Subcutaneous adipose tissue (tissue), 4 donors: ENCODE measurements around the gene CNN2. TPM values are rescaled to one million over a fixed set of nuclear protein-coding genes. Genes with fewer than 3 reads are reported as not detected.

ENCODE experiments used
- total RNA-seq, 4 donors: library from RNA; depleted of rRNA; stranded (reverse); fragments of >200 nt; gene quantifications; one replicate each; pipeline ENCODE4 v1.1.0, GENCODE V29; 2016
- TF ChIP-seq, protein P1 (sequence below): fragments of 450-650 bp; IDR thresholded peaks from one replicate; pipeline ENCODE4 v1.5.1; 2016; ENCODE audit warnings: low read depth, mild to moderate bottlenecking, control low read depth, antibody characterized with exemption, moderate library complexity

Gene CNN2
- total RNA-seq, 4 donors from 2014 or later = 32.1 to 86.8 (median 52.2) TPM

GRCh38 chr19:1057176-1057855 is 30.9 kb downstream of the CNN2 start:
- TF ChIP-seq, protein P1, sequence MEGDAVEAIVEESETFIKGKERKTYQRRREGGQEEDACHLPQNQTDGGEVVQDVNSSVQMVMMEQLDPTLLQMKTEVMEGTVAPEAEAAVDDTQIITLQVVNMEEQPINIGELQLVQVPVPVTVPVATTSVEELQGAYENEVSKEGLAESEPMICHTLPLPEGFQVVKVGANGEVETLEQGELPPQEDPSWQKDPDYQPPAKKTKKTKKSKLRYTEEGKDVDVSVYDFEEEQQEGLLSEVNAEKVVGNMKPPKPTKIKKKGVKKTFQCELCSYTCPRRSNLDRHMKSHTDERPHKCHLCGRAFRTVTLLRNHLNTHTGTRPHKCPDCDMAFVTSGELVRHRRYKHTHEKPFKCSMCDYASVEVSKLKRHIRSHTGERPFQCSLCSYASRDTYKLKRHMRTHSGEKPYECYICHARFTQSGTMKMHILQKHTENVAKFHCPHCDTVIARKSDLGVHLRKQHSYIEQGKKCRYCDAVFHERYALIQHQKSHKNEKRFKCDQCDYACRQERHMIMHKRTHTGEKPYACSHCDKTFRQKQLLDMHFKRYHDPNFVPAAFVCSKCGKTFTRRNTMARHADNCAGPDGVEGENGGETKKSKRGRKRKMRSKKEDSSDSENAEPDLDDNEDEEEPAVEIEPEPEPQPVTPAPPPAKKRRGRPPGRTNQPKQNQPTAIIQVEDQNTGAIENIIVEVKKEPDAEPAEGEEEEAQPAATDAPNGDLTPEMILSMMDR = no peak

DNA sequence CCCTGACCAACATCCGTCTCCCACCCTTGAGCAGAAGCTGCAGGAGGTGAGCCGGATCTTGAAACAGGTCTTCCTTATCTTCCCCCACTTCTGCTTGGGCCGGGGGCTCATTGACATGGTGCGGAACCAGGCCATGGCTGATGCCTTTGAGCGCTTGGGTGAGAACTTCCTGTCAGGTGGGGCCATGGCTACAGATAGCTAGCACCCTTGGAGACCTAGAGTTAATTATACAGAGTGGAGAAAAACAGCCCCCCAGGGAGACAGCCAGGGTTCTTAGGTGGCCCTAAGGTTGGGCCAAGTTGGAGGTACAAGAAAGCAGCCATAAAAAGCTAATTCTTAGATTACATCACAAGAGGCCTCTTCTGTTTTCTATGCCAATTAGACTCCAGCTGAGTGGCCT is 31.7 kb downstream of the CNN2 start:
- TF ChIP-seq, protein P1 = no peak

- TF ChIP-seq, protein P1 = no peak
Observed at GRCh38 chr19:1060689-1061088, 34.3 kb downstream of the CNN2 start.

DNA sequence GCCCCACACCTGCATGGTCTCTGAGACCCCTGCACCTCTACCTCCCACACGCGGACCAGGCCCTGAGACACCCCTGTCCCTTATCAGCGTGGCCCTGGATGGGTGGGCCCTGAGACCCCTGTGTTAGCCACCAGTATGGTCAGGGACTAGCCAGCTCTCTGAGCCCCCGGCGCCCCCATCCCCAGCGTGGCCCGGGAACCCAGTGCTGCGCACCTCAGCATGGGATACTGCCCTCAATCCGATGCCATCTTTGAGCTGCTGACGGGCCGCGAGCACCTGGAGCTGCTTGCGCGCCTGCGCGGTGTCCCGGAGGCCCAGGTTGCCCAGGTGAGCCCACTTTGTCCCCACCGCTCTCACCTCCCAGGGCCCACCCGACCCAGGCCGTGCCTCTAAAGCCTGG is 35.6 kb downstream of the CNN2 start:
- TF ChIP-seq, protein P1 = no peak

DNA sequence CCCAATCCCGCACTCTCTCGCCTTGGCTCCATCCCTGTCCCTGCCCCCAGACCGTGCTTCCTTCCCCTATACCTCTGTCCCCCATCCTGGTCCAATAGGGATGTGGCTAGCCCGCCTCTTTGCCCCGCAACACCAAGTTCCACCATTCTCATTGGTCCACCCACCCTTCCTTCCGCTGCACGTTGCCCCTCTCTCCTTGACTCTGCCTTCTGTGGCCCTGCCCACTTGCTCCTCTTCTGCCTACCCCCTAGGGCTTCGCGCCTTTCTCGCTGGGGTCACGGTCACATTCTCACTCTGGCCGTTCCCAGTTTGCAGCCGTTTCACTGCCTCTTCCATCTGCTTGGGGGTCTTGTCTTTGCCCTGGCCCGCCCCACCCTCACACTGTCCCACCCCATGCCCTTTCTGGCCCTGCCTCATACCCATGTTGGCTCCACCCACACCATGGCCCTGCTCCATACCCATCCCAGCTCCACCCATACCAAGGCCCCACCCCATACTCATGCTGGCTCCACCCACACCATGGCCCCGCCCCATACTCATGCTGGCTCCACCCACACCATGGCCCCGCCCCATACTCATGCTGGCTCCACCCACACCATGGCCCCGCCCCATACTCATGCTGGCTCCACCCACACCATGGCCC is 36.1 kb downstream of the CNN2 start:
- TF ChIP-seq, protein P1 = no peak

- TF ChIP-seq, protein P1 = no peak
Observed at GRCh38 chr19:1063030-1063908, 36.9 kb downstream of the CNN2 start.
